HG02970 (cell line): ENCODE data around the gene AAR2.

Source experiments
- ATAC-seq: cut with Tn5 transposase; IDR thresholded peaks from one replicate; pipeline ENCODE4 v1.9.1; 2021; ENCODE audit warnings: mild to moderate bottlenecking, moderate library complexity, moderate number of reproducible peaks; ENCODE audit not compliant: unreplicated experiment, low FRiP score

The AAR2 gene

GRCh38 chr20:36235892-36236785 is at the start of gene AAR2:
Gene AAR2 (plus strand): TSS chr20:36236478. CDS start chr20:36239869, 3,391 bp downstream.
- ATAC-seq = no peak

GRCh38 chr20:36193977-36194712 is 42.1 kb upstream of the AAR2 start:
- no peak for ATAC-seq

- ATAC-seq = no peak
Observed at GRCh38 chr20:36196676-36197075, 39.6 kb upstream of the AAR2 start.

- no peak for ATAC-seq
Observed at GRCh38 chr20:36197271-36197670, 39.0 kb upstream of the AAR2 start.

GRCh38 chr20:36199345-36200257 is 36.7 kb upstream of the AAR2 start:
- no peak for ATAC-seq

- no peak for ATAC-seq
Observed at GRCh38 chr20:36200451-36200850, 35.8 kb upstream of the AAR2 start.

- no peak for ATAC-seq
Observed at GRCh38 chr20:36201198-36201597, 35.1 kb upstream of the AAR2 start.

- no peak for ATAC-seq
Observed at GRCh38 chr20:36202891-36203338, 33.4 kb upstream of the AAR2 start.

GRCh38 chr20:36203861-36204260 is 32.4 kb upstream of the AAR2 start:
- no peak for ATAC-seq

- ATAC-seq = no peak
Observed at GRCh38 chr20:36205026-36205425, 31.3 kb upstream of the AAR2 start.

GRCh38 chr20:36206068-36206467 is 30.2 kb upstream of the AAR2 start:
- ATAC-seq = no peak

GRCh38 chr20:36206641-36207040 is 29.6 kb upstream of the AAR2 start:
- no peak for ATAC-seq

- ATAC-seq = no peak
Observed at GRCh38 chr20:36207602-36208001, 28.7 kb upstream of the AAR2 start.

- ATAC-seq = no peak
Observed at GRCh38 chr20:36208257-36208656, 28.0 kb upstream of the AAR2 start.

- ATAC-seq = no peak
Observed at GRCh38 chr20:36210436-36211021, 25.7 kb upstream of the AAR2 start.

- ATAC-seq = no peak
Observed at GRCh38 chr20:36213362-36213761, 22.9 kb upstream of the AAR2 start.

- no peak for ATAC-seq
Observed at GRCh38 chr20:36214684-36215256, 21.5 kb upstream of the AAR2 start.

- no peak for ATAC-seq
Observed at GRCh38 chr20:36215778-36216177, 20.5 kb upstream of the AAR2 start.

GRCh38 chr20:36216314-36217025 is 19.8 kb upstream of the AAR2 start:
- no peak for ATAC-seq
